GM21619 (cell line): Measurements from ENCODE around the gene C1QTNF1.

Experiments
- ATAC-seq: cut with Tn5 transposase; IDR thresholded peaks from one replicate; pipeline ENCODE4 v1.9.1; 2021; ENCODE audit not compliant: unreplicated experiment

Gene C1QTNF1

DNA sequence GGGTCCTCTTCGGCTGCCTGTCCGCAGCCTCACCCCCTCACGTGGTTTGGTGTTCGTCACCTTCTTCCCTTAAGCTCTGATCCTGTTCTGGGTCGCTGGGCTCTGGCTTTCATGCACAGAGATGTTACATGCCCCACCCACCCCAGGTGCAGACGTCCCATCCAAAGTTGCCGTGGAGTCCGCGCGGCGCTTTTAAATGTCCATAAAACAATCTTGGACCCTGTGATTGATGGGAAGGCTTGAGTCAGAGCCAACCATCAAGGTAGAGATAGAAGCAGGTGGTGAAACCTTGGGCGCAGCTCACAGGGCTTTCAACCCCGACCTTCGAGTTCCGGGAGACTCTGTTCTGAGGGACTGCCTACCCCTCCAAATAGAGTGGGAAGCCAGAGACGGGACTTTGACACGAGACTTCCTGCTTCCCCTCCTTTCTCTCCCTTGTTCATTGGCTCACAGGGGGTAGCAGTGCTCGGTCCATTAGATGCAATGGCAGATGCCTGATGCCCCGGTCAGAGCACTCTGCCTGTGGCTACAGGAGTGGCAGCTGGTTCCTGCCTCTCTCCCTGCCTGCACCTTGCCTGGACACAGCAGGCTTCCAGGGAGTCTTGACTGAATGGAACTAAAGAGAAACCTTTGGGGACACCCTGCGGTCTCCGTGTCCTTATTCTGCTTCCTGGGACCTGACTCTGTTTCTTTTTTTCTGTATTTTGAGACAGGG lies 54.7 kb downstream of the C1QTNF1 start:
- no peak for ATAC-seq

DNA sequence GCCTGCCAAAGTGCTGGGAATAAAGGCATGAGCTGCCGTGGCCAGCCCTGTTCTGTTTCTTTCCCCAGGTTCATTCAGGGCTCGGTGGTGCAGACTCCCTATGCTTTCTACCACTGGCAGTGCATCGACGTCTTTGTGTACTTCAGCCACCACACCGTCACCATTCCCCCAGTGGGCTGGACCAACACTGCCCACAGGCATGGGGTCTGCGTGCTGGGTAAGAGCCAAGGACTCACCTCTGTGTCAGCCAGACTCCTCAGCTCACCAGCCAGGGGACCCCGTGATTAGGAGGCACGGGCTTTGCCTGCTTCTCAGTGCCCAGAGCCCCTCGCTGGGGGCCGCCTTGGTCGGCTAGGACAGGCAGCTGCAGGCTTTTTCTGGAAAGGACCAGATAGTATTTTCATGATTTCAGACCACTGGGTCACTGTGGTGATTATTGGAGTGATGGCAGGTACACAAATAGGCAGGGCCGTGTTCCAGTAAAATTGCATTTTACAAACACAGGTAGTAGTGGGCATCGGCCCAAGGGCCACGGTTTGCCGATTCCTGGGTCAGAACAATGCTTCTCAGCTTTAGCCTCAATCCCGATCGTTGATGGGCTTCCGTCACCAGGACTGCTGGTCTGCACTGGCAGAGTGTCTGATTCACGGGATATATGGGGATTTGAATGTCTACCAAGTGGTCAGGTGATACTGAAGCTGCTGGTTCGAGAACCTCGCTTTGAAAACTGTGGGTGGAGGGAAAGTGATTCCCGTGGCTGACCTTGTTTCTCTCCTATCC lies 55.6 kb downstream of the C1QTNF1 start:
- ATAC-seq: no peak

GRCh38 chr17:79080349-79080748 lies 56.4 kb downstream of the C1QTNF1 start:
- ATAC-seq: no peak

GRCh38 chr17:79080761-79081290 lies 56.9 kb downstream of the C1QTNF1 start:
- ATAC-seq: no peak

GRCh38 chr17:79081571-79082276 lies 57.8 kb downstream of the C1QTNF1 start:
- ATAC-seq: no peak

DNA sequence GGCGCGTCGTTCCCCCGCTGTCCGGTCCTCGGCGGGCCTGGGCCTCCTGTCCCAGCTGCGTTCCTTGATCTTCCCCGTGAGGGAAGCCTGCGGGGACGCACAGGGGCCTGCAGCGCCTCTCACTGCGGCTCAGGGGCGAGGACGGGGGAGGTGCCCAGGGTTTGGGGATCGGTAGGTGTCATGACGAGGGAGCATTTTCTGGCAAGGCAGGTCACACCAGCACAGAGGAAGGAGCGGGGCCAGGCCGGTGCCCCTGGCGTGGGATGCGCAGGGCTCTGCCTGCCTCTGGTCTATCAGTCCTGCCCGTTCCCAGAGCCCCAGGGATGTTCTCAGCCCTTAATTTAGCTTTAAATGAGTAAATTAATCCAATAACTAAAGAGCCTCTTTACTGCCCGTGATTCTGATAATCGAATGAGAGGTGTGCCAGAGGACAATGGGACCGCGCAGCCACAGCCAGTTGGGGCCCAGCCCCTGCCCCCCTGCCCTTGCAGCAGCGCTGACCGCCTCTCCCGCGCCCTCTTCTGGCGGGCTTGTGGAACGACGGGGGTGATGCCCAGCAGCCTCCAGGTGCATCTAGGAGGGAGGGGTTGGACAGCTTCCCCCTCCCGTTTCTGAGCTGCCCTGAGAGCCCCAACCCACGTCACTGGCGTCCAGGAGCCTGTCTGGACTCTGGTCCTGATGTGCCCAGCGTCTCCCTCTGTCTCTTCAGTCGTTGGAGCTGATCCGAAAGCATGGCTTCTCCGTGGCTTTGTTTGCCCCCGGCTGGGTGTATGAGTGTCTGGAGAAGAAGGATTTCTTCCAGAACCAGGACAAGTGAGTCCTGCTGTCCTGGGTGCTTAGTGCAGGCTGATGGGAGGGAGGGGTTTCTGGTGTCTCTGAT lies 58.6 kb downstream of the C1QTNF1 start:
- no peak for ATAC-seq

DNA sequence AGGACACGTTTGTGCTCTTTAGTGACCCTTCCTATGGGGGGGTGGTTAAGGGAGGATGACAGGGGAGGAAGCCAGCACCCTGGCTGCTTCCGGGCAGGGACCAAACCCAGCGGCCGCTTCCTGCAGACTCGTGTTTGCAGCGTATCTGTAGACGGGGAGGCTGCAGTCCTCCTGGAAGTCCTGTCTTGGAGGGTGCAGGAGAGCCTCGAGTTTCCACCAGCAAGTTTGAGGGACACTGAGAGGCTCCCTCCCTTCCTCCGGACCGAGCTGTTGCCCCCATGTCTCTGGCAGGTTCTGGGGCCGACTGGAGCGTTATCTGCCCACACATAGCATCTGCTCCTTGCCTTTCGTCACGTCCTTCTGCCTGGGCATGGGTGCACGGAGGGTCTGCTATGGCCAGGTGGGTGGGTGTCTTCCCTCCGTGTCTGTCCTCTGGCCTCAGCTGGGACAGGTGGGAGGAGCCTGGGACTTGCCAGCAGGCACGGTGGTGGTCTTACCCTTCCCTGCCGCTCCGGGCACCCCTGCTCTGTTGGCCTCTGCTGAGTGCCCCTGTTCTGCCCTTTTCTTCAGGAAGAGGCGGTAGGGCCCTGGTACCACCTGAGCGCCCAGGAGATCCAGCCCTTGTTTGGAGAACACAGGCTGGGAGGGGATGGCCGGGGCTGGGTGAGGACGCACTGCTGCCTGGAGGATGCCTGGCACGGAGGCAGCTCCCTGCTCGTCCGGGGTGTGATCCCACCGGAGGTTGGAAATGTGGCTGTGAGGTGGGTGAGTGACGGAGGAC lies 59.4 kb downstream of the C1QTNF1 start:
- ATAC-seq: no peak

DNA sequence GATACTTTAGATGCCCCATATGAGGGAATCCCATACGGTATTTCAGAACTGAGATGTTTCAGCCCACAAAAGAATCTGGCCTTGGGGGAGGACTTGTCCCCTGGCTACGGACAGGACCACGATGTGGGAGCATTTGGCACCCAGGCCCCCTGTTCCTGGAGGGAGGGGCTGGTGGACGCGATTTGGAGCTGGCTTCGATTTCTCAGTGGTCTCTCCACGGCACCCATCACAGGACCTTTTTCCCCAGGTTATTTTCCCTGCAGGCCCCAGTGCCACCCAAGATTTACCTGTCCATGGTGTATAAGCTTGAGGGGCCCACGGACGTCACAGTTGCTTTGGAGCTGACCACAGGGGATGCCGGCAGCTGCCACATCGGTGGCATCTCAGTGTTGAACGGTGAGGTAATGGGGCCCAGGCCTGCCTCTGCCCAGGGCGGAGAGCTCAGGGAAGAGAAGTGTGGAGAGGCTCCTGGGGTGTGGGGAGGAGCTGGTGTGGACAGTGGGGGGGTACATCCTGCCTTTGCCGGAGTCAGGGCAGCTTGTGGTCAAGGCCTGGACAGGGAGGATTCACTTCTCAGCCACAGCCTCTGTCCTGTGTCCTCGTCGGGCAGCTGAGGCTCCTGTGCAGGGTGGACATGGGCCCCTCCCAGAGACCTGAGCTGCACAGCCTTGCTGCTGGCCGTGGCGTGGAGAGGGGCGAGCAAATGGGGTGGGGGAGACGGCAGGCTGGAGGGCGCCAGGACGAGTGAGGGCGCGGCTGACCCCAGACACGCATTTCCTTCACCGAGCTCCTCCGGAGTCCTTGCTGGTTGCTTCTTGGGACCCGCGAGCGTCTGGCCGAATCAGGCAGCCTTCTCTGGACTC lies 60.6 kb downstream of the C1QTNF1 start:
- ATAC-seq: no peak

DNA sequence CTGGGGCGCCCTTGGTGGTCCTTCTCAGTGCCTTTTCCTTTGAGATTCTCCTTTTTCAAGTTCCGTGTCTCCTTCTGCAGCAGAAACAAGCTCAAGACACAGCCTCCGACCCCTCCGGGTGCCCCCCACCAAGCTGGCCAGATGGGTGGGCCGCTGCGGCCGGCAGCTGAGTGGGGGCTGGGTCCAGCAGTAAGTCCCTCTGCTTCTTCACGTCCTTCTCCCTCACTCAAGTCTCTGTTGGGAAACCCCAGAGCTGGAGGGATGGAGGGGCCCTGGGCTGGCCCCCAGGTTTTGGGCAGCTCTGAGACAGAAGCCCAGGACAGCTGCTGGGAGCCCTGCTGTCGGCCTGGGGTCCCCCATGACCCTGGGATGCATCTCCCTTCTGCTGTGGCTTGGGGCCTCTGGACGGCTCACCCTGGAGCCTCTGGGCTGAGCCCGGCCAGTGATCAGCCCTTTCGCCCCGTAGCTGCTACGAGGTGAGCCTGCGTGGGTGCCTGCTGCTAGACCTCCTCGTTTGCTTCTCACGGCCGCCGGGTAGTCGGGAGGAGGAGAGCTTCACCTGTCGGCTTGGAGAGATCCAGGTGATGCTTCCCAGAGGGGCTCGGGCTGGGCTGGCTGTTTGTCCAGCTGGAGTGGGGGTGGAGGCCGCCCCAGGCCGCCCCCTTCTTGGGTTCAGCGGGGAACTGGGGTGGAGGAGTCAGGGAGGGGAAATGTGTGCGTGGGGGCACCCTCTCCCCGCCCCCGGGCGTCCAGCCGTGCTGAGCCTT lies 61.4 kb downstream of the C1QTNF1 start:
- no peak for ATAC-seq

DNA sequence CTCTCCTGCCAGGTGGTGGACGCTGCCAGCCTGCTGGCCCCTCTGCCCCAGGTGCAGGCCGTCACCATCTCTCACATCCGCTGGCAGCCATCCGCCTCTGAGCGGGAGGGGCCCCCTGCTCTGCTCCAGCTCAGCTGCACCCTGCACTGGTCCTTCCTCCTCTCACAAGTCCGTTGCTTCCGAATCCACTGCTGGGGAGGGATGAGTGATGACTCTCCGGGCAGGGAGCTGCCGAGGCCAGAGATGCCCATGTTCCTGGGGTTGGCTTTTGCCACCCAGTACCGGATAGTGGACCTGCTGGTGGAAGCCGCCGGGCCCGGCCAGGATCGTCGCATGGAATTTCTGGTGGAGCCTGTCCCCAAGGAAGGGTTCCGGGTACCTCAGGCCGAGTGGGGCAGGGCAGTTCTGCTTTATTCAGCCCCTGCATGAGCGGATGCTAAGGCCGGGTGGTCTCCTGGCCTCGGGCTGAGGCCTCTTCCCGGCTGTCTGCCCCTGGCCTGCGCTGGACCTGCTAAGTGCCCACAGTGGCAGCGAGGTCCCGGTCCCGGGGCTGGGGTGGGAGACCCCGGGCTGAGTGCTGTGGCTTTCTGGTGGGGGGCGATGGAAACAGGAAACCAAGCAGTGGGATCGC lies 62.1 kb downstream of the C1QTNF1 start:
- ATAC-seq: no peak

DNA sequence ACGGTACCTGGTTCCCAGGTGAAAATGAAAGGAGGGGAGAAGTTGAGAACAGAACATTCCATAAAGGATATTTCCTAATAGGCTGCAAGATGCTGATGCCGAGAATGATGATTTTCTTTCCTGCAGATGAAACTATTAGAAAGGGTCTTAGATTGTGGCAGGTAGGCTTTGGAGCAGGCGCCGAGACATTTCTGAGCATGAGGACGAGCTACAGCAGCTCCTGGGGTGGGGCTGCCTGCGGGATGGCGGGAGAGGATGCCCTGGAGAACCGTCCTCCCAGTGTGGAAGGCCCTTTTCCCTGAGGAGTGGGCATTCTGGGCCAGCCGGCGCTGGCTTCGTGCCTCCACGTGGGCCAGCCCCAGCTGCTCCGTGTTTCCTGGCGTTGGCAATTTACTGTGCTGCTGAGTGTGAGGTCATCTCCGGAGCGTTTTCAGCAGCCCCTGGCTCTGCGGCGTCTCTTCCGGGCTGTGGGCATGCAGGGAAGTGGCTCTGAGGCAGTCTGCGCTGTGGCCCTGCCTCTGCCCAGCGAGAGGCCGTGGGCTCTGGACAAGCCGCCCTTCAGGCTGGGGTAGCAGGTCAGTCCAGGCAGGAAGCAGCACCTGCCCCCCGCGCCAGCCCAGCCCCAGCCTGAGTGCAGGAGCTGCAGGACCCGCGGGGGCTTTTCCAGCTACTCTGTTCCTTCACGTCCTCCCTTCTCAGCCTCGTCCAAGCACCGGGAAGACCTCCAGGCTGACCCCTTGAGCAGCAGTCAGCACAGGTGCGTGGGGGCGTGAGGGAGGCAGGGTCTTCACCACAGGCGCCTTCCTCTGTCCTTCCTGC lies 62.8 kb downstream of the C1QTNF1 start:
- ATAC-seq: no peak

GRCh38 chr17:79087428-79088143 lies 63.6 kb downstream of the C1QTNF1 start:
- no peak for ATAC-seq

- no peak for ATAC-seq
Observed at GRCh38 chr17:79088247-79088996, 64.5 kb downstream of the C1QTNF1 start.

DNA sequence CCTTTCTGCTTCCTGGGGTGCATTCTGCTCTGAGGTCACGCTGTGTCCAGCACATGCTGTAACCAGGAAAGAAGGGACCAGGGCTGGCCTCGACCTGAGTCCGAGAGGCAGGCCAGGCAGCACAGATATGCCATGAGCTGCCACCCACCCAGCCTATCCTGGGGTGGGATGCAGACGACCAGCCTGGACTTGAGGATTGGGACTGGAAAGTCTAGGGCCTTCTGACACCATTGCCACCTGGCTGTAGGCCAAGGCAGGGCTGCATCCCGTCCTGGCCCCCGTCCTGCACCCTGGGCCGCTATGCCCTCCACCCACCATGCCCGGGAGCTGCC lies 65.0 kb downstream of the C1QTNF1 start:
- no peak for ATAC-seq

DNA sequence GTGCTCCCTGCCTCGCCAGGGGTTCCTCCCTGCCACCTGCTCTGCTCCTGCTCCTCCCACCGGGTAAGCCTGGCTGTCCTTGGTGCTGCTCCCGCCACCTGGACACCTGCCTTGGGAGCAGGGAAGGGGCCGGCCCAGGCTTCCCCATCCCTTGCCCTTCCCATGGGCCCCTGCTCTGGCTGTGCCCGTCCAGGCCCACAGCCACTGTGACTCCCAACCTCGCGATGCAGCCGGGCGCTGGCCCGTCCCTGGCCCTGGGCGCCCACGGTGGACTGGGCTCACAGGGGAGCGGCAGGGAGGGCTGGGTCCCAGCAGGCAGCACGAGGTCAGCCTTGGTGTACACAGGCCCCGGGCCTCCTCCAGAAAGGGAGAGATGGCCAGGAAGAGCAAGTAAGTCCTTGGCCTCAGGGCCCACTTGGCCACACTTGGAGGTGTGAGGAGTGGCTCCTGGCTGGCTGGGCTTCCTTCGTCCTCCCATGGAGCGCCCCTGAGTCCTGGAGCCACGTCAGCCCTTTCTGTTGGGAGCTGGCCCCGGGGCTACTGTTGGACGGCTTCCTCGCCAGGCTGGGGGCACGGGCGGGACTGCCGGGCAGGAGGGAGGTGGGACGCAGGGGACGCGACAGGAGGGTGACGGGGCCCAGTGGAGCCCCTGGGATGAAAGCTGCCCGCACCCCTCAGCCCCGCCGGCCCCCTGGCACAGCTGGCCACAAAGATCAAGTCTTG lies 65.9 kb downstream of the C1QTNF1 start:
- ATAC-seq: no peak
